Karpas-422 (cell line): ENCODE measurements around the gene UCP2. TPM values are rescaled to one million over a fixed set of nuclear protein-coding genes. Genes with fewer than 3 reads are reported as not detected.
A peak's percentile ranks its signal among the peaks of the same experiment; 100 is the strongest.

ENCODE experiments used
- DNase-seq: peaks from one replicate; pipeline ENCODE4 v3.0.0-alpha.2; 2015
- H2AFZ ChIP-seq: fragments of 200-600 bp; sonication (generic); 2 replicates; pipeline ENCODE4 v1.6.1; 2014; ENCODE audit warnings: antibody characterized with exemption, low read length, mixed read lengths
- H3K27ac ChIP-seq: fragments of 200-600 bp; sonication (generic); 2 replicates; pipeline ENCODE4 v1.5.1; 2014; ENCODE audit warnings: mild to moderate bottlenecking, low read length, moderate library complexity
- H3K27me3 ChIP-seq: fragments of 200-600 bp; sonication (generic); 2 replicates; pipeline ENCODE4 v1.6.1; 2014; ENCODE audit warnings: low read length, mixed read lengths
- H3K36me3 ChIP-seq: fragments of 200-600 bp; sonication (generic); 2 replicates; pipeline ENCODE4 v1.6.1; 2014; ENCODE audit warnings: low read length, mixed read lengths; ENCODE audit not compliant: insufficient read depth
- H3K4me1 ChIP-seq: fragments of 200-600 bp; sonication (generic); 2 replicates; pipeline ENCODE4 v1.6.1; 2014; ENCODE audit warnings: mild to moderate bottlenecking, low read length, mixed read lengths
- H3K4me2 ChIP-seq: fragments of 200-600 bp; sonication (generic); 2 replicates; pipeline ENCODE4 v1.6.1; 2014; ENCODE audit warnings: low read length, low read depth, mild to moderate bottlenecking; ENCODE audit not compliant: poor library complexity, severe bottlenecking
- H3K4me3 ChIP-seq: fragments of 200-600 bp; sonication (generic); 2 replicates; pipeline ENCODE4 v1.5.1; 2014; ENCODE audit warnings: mild to moderate bottlenecking, antibody characterized with exemption, low read length, mixed read lengths
- H3K79me2 ChIP-seq: fragments of 200-600 bp; sonication (generic); 2 replicates; pipeline ENCODE4 v1.6.1; 2014; ENCODE audit warnings: mild to moderate bottlenecking, low read length, mixed read lengths
- H3K9ac ChIP-seq: fragments of 200-600 bp; sonication (generic); 2 replicates; pipeline ENCODE4 v1.6.0; 2014; ENCODE audit warnings: low read length
- H3K9me2 ChIP-seq: fragments of 200-600 bp; sonication (generic), shearing (Covaris generic); replicated peaks from 2 replicates; pipeline ENCODE4 v1.6.0; 2014; ENCODE audit warnings: mild to moderate bottlenecking, low read length, moderate library complexity; ENCODE audit not compliant: insufficient read depth
- H3K9me3 ChIP-seq: fragments of 300-700, 200-600 bp; sonication (generic); 2 replicates; pipeline ENCODE4 v1.6.1; 2014; ENCODE audit warnings: low read length, mixed read lengths
- H4K20me1 ChIP-seq: fragments of 200-600 bp; sonication (generic); 2 replicates; pipeline ENCODE4 v1.6.1; 2014; ENCODE audit warnings: mild to moderate bottlenecking, antibody characterized with exemption, low read length, low read depth; ENCODE audit not compliant: insufficient read depth
- total RNA-seq: library from RNA; depleted of rRNA; stranded (reverse); fragments of >200 nt; shearing (Covaris generic); gene quantifications from 2 replicates; pipeline ENCODE4 v1.2.3, GENCODE V29; 2014; ENCODE audit warnings: low replicate concordance; rRNA removed

The UCP2 gene
- 189 and 274 TPM in 2 replicates for total RNA-seq

GRCh38 chr11:73982595-73982989 is at the start of gene UCP2:
Gene UCP2 (minus strand): TSS chr11:73982843. CDS start chr11:73978378, 4,465 bp downstream.
- Histone ChIP-seq H3K4me1 (peaks cover 65% of the 10 kb centered on the region), H3K4me3 (peak within 1 kb of the TSS; percentile 80), H3K27me3 (no peaks in the 10 kb centered on the region), H2AFZ (peak within 1 kb of the TSS; percentile 34), H3K9ac (peak within 1 kb of the TSS; percentile 98), H3K9me3 (no peaks in the 10 kb centered on the region), H4K20me1 (peaks cover 21% of the 10 kb centered on the region), H3K4me2 (peak within 1 kb of the TSS; percentile 89), H3K36me3 (peaks cover 38% of the 10 kb centered on the region), H3K9me2 (no peaks in the 10 kb centered on the region), H3K27ac (peak within 1 kb of the TSS; percentile 96), H3K79me2 (peaks cover 13% of the 10 kb centered on the region)
- DNase-seq = peak; percentile 92

GRCh38 chr11:74030723-74031676 is 48.4 kb upstream of the UCP2 start:
- H3K79me2 ChIP-seq = no peaks in the 10 kb centered on the region
- H3K4me3 ChIP-seq = no peak overlapping the region
- H3K36me3 ChIP-seq = peaks cover 12% of the 10 kb centered on the region
- H3K9ac ChIP-seq = no peak overlapping the region
- no peak for DNase-seq
- no peak overlapping the region for H2AFZ ChIP-seq
- H3K4me1 ChIP-seq = no peaks in the 10 kb centered on the region
- H3K27me3 ChIP-seq = no peaks in the 10 kb centered on the region
- H4K20me1 ChIP-seq = no peaks in the 10 kb centered on the region
- H3K9me2 ChIP-seq = no peaks in the 10 kb centered on the region
- no peak overlapping the region for H3K27ac ChIP-seq
- H3K9me3 ChIP-seq = no peaks in the 10 kb centered on the region
- H3K4me2 ChIP-seq = no peak overlapping the region

GRCh38 chr11:74025467-74026166 is 43.0 kb upstream of the UCP2 start:
- DNase-seq = no peak
- H3K9ac ChIP-seq = no peak overlapping the region
- no peaks in the 10 kb centered on the region for H3K27me3 ChIP-seq
- no peak overlapping the region for H3K27ac ChIP-seq
- H3K79me2 ChIP-seq = no peaks in the 10 kb centered on the region
- H3K36me3 ChIP-seq = peaks cover 9% of the 10 kb centered on the region; the same call in 1 of the 2 replicates
- H2AFZ ChIP-seq = no peak overlapping the region
- no peaks in the 10 kb centered on the region for H4K20me1 ChIP-seq
- H3K4me2 ChIP-seq = no peak overlapping the region
- no peak overlapping the region for H3K4me3 ChIP-seq
- peaks cover 30% of the 10 kb centered on the region for H3K4me1 ChIP-seq
- no peaks in the 10 kb centered on the region for H3K9me3 ChIP-seq
- no peaks in the 10 kb centered on the region for H3K9me2 ChIP-seq

- no peaks in the 10 kb centered on the region for H3K9me3 ChIP-seq
- H3K4me3 ChIP-seq = no peak overlapping the region
- peaks cover 40% of the 10 kb centered on the region for H3K4me1 ChIP-seq
- no peaks in the 10 kb centered on the region for H3K79me2 ChIP-seq
- H3K4me2 ChIP-seq = no peak overlapping the region
- H3K36me3 ChIP-seq = peaks cover 14% of the 10 kb centered on the region; the same call in 1 of the 2 replicates
- no peaks in the 10 kb centered on the region for H3K9me2 ChIP-seq
- H3K9ac ChIP-seq = no peak overlapping the region
- no peaks in the 10 kb centered on the region for H3K27me3 ChIP-seq
- H4K20me1 ChIP-seq = peaks cover 10% of the 10 kb centered on the region
- H3K27ac ChIP-seq = no peak overlapping the region
- H2AFZ ChIP-seq = no peak overlapping the region
- DNase-seq = no peak
Measured at GRCh38 chr11:74024261-74025029, 41.8 kb upstream of the UCP2 start.

GRCh38 chr11:74023276-74023675 is 40.6 kb upstream of the UCP2 start:
- peaks cover 40% of the 10 kb centered on the region for H3K4me1 ChIP-seq

GRCh38 chr11:74022546-74022945 is 39.9 kb upstream of the UCP2 start:
- Histone ChIP-seq H3K27me3 (no peaks in the 10 kb centered on the region), H4K20me1 (peaks cover 21% of the 10 kb centered on the region), H3K36me3 (peaks cover 19% of the 10 kb centered on the region; the same call in 1 of the 2 replicates), H3K9me3 (no peaks in the 10 kb centered on the region), H3K79me2 (no peaks in the 10 kb centered on the region), H3K9ac (no peak overlapping the region), H3K4me3 (no peak overlapping the region), H3K9me2 (no peaks in the 10 kb centered on the region), H2AFZ (no peak overlapping the region), H3K4me2 (no peak overlapping the region), H3K27ac (no peak overlapping the region), H3K4me1 (peaks cover 40% of the 10 kb centered on the region)
- DNase-seq = no peak

More at GRCh38 chr11:74023276-74023675, 40.6 kb upstream of the UCP2 start:
- H3K27me3 ChIP-seq = no peaks in the 10 kb centered on the region
- H3K9me3 ChIP-seq = no peaks in the 10 kb centered on the region
- H2AFZ ChIP-seq = no peak overlapping the region
- DNase-seq = no peak
- H3K4me3 ChIP-seq = no peak overlapping the region
- H3K4me2 ChIP-seq = no peak overlapping the region
- peaks cover 14% of the 10 kb centered on the region; the same call in 1 of the 2 replicates for H3K36me3 ChIP-seq
- H3K9me2 ChIP-seq = no peaks in the 10 kb centered on the region
- peaks cover 18% of the 10 kb centered on the region for H4K20me1 ChIP-seq
- no peak overlapping the region for H3K27ac ChIP-seq
- no peak overlapping the region for H3K9ac ChIP-seq
- no peaks in the 10 kb centered on the region for H3K79me2 ChIP-seq

- Histone ChIP-seq H3K27ac (no peak overlapping the region), H3K9ac (no peak overlapping the region), H3K27me3 (no peaks in the 10 kb centered on the region), H3K36me3 (peaks cover 22% of the 10 kb centered on the region; the same call in 1 of the 2 replicates), H3K4me1 (peaks cover 40% of the 10 kb centered on the region), H3K79me2 (no peaks in the 10 kb centered on the region), H3K4me3 (no peak overlapping the region), H3K9me2 (no peaks in the 10 kb centered on the region), H4K20me1 (peaks cover 21% of the 10 kb centered on the region), H2AFZ (no peak overlapping the region), H3K4me2 (no peak overlapping the region), H3K9me3 (no peaks in the 10 kb centered on the region)
- DNase-seq = no peak
Measured at GRCh38 chr11:74021998-74022397, 39.4 kb upstream of the UCP2 start.
